Inflammatory macrophage treated with lipopolysaccharide for 1 hour (primary cell): ENCODE results near the gene HMCN2.

ENCODE experiments used
- DNase-seq, 2 donors: peaks; one replicate each; pipeline ENCODE4 v3.0.0-alpha.2; 2020 to 2022

The HMCN2 gene

DNA sequence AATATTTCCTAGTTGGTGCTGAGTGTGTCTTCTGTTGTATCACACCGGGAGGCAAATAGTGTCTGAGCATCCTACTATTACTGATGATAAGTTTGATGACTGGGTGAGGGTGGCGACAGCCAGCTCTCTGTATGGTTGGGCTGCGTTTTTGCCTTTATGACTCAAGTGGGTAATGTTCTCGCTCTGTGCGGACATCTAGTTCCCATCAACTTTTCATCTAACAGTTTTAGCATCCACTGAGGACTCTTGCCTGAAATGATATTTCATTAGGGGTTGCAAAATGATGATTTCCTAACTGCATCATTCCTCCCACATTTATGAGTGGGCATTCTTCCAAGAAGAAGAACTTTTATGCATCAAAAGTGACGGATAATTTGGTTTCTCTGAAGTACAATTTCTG, 26.5 kb downstream of the HMCN2 start:
- peak; percentile 21 to 42 for DNase-seq

GRCh38 chr9:130294664-130295063, 29.1 kb downstream of the HMCN2 start:
- no peak for DNase-seq

- DNase-seq, result no peak
Observed at GRCh38 chr9:130295431-130295830, 29.9 kb downstream of the HMCN2 start.

- DNase-seq, result no peak
Observed at GRCh38 chr9:130295945-130296782, 30.6 kb downstream of the HMCN2 start.

DNA sequence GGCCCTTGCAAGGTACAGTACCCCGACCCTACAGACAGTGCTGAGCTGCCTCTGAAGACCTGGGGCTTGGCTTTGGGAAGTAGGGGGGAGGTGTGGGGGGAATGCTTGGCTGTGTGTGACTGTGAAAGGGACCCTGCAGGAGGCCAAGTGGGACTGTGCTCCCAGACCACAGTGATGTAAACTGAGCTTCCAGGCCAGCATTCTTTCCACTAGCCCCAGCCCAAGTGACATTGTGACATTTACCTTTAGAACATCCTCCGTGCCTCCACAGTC, 31.2 kb downstream of the HMCN2 start:
- DNase-seq, result no peak

DNA sequence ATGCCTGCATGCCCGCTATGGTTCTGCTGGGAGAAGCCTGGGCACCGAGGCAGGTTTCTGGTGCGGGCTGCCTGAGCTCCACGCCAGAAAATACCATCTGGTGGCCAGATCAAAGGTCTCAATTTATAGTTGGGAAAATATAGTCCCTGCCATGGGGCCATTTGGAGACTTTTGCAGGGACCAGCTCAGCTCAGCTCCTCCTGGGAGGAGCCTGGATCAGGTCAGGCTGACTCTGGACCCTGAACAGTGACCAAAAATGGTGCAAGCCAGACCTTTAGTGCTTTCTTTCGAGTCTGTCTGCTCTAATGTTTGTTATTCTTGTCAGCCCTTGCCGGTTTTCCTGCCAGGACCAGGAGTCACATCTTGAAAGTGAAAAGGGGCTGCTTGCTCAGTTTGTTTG, 31.8 kb downstream of the HMCN2 start:
- DNase-seq, result no peak

GRCh38 chr9:130298662-130299279, 33.2 kb downstream of the HMCN2 start:
- no peak for DNase-seq

- DNase-seq, result peak in 1 of 2 donors; percentile 21
Observed at GRCh38 chr9:130299785-130300615, 34.4 kb downstream of the HMCN2 start.

GRCh38 chr9:130300739-130301138, 35.2 kb downstream of the HMCN2 start:
- DNase-seq, result no peak

- DNase-seq, result no peak
Observed at GRCh38 chr9:130301483-130302286, 36.1 kb downstream of the HMCN2 start.

DNA sequence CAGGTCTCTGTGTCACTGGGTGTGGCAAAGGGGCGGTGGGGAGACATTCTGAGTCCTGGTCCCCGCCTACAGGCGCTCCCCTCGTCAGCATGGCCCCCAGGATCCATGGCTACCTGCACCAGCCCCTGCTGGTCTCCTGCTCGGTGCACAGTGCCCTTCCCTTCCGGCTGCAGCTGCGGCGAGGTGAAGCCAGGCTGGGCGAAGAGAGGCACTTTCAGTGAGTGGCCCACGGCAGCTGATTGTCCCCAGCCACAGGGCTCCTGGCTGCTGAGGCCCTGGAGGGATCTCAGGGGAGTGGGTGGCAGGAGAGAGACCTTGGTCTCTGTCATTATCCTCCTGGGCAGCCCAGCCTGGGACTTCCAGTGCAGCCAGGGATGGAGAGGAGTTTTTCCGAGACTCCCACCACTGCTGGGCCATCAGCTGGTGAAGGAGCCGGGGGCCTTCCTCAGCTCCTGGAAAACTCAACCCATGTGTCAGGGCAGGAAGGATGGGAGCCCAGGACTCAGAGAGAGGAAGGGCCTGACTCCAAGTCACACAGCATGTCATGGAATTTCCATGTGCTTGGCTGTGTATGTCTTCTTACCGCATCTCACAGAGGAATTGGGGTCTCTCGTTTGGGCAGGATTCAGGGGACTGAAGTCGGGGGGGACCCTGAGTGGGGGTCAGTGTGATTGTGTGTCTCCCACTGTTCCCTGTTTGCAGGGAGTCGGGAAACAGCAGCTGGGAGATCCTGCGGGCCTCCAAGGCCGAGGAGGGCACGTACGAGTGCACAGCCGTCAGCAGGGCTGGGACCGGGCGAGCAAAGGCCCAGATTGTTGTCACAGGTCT, 37.4 kb downstream of the HMCN2 start:
- no peak for DNase-seq

- DNase-seq, result no peak
Observed at GRCh38 chr9:130303613-130304055, 38.1 kb downstream of the HMCN2 start.

DNA sequence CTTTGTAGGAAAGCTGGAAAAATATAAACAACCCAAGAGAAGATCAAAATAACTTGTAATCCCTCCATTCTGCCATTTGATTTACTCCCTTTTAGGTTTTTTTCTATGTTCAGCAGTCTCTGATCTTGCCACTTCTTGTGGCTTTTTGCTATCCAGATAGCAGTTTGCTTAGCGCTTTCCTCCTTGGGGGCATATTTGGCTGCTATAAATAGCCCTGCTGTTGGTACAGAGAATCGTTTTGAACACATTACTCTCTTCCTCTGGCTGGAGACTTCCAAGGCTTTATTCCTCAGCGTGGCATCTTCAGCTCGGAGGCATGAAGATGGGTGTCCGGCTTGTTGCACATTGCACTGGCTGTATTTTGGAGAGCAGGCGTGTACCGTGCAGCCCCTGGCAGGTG, 38.6 kb downstream of the HMCN2 start:
- no peak for DNase-seq

GRCh38 chr9:130304643-130305042, 39.1 kb downstream of the HMCN2 start:
- DNase-seq, result no peak

GRCh38 chr9:130305381-130305780, 39.8 kb downstream of the HMCN2 start:
- DNase-seq, result no peak

DNA sequence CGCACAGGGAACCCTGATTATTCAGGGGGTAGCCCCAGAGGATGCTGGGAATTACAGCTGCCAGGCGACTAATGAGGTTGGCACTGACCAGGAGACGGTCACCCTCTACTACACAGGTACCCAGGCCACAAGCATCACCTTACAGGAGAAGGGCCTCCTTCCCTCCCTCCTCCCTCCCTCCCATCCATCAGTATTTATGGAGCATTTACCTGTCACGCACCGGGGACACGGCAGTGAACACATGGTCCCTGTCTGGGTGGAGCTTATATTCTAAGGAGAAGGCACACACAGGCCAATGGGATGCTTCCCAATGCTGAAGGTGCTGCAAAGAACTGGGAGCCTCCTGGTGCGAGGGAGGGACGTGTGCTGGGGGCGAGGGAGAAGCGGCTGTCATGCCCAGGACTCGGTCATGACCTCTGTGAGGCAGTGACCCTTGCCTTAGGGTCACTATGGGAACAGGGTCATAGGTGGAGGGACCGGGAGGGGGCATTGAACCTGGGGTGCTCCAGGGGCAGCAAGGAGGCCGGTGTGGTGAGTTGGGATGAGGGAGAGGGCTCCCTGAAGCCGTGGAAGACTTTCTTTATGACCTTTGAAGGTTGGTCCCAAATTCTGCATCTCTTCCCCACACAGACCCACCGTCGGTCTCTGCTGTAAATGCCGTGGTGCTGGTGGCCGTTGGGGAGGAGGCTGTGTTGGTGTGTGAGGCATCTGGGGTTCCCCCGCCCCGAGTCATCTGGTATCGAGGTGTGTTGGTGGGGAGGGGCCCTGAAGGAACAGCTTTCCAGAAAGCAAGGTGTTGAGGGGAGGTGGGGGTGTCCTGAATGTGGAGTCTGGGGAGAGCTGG, 41.5 kb downstream of the HMCN2 start:
- no peak for DNase-seq

DNA sequence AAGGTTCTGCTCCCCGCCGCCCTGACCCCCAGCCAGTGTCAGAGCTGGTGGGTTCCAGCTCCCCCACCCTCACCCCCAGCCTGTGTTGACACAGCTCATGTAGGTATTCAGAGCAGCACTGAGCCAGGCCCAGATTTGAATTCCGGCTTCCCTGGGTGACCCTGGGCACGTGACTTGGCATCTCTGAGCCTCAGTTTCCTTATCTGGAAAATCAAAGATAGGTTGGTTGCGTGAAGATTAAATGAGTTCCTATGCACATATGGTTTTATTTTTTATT, 42.0 kb downstream of the HMCN2 start:
- DNase-seq, result no peak

DNA sequence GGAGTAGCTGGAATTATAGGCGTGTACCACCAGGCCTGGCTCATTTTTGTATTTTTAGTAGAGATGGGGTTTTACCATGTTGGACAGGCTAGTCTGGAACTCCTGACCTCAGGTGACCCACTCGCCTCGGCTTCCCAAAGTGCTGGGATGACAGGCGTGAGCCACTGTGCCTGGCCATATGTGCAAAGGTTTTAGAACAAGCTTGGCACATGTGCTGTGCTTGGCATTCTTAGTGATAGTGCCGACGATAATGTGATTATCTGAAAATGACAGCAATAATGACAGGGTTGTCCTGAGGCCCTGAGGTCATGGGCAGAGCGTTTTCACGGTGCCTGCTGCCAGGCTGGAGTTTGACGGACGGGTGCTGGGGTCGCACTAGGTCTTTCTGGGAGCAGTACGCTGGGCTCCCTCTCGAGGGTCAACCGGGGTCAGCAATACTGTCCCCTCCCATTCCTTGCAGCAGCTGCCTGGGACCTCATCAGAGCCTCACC, 42.6 kb downstream of the HMCN2 start:
- DNase-seq, result no peak

DNA sequence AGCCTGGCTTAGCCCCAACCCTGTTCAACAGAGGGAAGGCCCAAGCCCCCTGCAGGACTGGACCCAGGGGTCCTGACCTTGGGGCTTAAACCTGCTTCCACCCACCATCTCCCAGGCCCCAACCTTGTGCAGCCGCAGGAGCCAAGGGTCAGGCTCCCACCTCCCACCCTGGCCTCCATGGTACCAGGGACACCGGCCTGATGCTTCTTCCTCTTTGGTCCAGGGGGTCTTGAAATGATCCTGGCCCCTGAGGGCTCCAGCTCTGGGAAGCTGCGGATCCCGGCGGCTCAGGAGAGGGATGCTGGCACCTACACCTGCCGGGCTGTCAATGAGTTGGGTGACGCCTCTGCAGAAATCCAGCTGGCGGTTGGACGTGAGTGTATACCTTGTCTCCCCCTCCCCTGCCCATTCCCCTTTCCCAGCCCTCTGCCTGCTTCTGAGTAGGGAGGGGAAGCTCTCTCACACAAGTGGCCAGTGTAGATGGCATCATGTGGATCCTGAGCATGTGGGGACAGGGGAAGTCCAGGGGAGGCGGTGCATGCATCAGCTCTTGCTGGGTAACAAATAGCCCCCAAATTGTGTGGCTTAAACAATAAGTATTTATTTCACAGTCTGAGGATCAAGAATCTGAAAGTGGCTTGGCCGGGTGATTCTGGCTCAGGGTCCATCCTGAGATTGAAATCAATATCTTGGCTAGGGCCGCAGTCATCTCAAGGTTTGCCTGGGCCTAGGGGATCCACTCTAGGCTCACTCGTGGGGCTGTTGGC, 44.3 kb downstream of the HMCN2 start:
- DNase-seq, result no peak

GRCh38 chr9:130310456-130310855, 44.9 kb downstream of the HMCN2 start:
- DNase-seq, result no peak
